GM12878 (cell line): ENCODE results near the gene USP11. TPM values are rescaled to one million over a fixed set of nuclear protein-coding genes. Genes with fewer than 3 reads are reported as not detected.
A peak's percentile ranks its signal among the peaks of the same experiment; 100 is the strongest.

Experiments used
- BHLHE40 ChIP-seq, 2 experiments: fragments of 450-650 bp in 1 of 2; IDR thresholded peaks; 2 replicates each; pipeline ENCODE4 v1.6.1; 2011 to 2017; ENCODE audit warnings: low read depth in 2 of 2, borderline replicate concordance in 1 of 2, improper control_type of control experiment in 1 of 2, low read length in 1 of 2, mild to moderate bottlenecking in 1 of 2
- EP300 ChIP-seq, 2 experiments: fragments of 150-350 bp in 1 of 2; IDR thresholded peaks; 2 replicates each; pipeline ENCODE4 v1.6.1; 2011 to 2012; ENCODE audit warnings: low read depth in 2 of 2, low read length in 2 of 2, borderline replicate concordance in 1 of 2, improper control_type of control experiment in 1 of 2, inconsistent platforms in 1 of 2; ENCODE audit not compliant: control insufficient read depth in 1 of 2
- FOS ChIP-seq: IDR thresholded peaks from 3 replicates; pipeline ENCODE4 v1.6.1; 2011; ENCODE audit warnings: borderline replicate concordance; ENCODE audit not compliant: insufficient read length; ENCODE audit errors: extremely low read depth
- HCFC1 ChIP-seq: fragments of 150-350 bp; IDR thresholded peaks from 2 replicates; pipeline ENCODE4 v1.6.1; 2014; ENCODE audit warnings: low read length
- NBN ChIP-seq: fragments of 450-650 bp; IDR thresholded peaks from 2 replicates; pipeline ENCODE4 v1.6.1; 2016
- NFIC ChIP-seq: IDR thresholded peaks from 2 replicates; pipeline ENCODE4 v1.6.1; 2012; ENCODE audit warnings: low read depth, mild to moderate bottlenecking, inconsistent platforms, low read length, moderate library complexity
- NFYA ChIP-seq: IDR thresholded peaks from 2 replicates; pipeline ENCODE4 v1.6.1; 2011; ENCODE audit warnings: low read depth, mild to moderate bottlenecking, low read length, improper control_type of control experiment, borderline replicate concordance
- POLR2AphosphoS2 ChIP-seq: IDR thresholded peaks from 2 replicates; pipeline ENCODE4 v1.6.1; 2011; ENCODE audit warnings: low read depth, mild to moderate bottlenecking, low read length, improper control_type of control experiment, moderate library complexity
- RFX5 ChIP-seq: IDR thresholded peaks from 2 replicates; pipeline ENCODE4 v1.6.1; 2011; ENCODE audit warnings: low read depth, low read length, improper control_type of control experiment
- SMC3 ChIP-seq: IDR thresholded peaks from 2 replicates; pipeline ENCODE4 v1.6.1; 2011; ENCODE audit warnings: low read length, improper control_type of control experiment, borderline replicate concordance
- SP1 ChIP-seq: IDR thresholded peaks from one replicate; pipeline ENCODE4 v1.6.1; 2011; ENCODE audit warnings: low read depth, low read length
- YY1 ChIP-seq: IDR thresholded peaks from 2 replicates; pipeline ENCODE4 v1.6.1; 2011; ENCODE audit warnings: low read depth, mild to moderate bottlenecking, low read length
- polyA plus RNA-seq, 11 experiments: library from polyadenylated mRNA; depleted of rRNA in 4 of 11; unstranded in 6 of 11; stranded (reverse) in 5 of 11; fragments of >200 nt; fragmentation: Nextera tagmentation in 4 of 11; fragmentation: Illumina TruSeq in 1 of 11; extraction: Ambion mirVana in 4 of 11; extraction: Trizol in 1 of 11; gene quantifications; 1 replicate in 1 of 11; 2 replicates in 10 of 11; pipeline versions ENCODE4 v1.2.1 to v1.2.3, GENCODE V29; 2011 to 2016; ENCODE audit warnings: inconsistent platforms in 2 of 11, missing spikeins in 2 of 11, low read depth in 1 of 11
- total RNA-seq, 4 experiments: library from RNA; depleted of rRNA in 3 of 4; stranded (reverse); fragments of >200 nt in 3 of 4; fragmentation: Illumina TruSeq in 1 of 4; extraction: Trizol in 1 of 4; gene quantifications; 2 replicates each; pipeline versions ENCODE4 v1.2.1 to v1.2.3, GENCODE V29; 2013 to 2021
- TF ChIP-seq, protein P1 (sequence below): fragments of 450-650 bp; IDR thresholded peaks from 2 replicates; pipeline ENCODE4 v1.6.1; 2017; ENCODE audit warnings: mild to moderate bottlenecking
- TF ChIP-seq, protein P2 (sequence below): fragments of 450-650 bp; formaldehyde crosslinking; IDR thresholded peaks from 2 replicates; pipeline ENCODE4 v1.4.0; 2022; ENCODE audit warnings: mild to moderate bottlenecking, moderate library complexity
- TF ChIP-seq, protein P3 (sequence below): IDR thresholded peaks from 2 replicates; pipeline ENCODE4 v1.6.1; 2011; ENCODE audit warnings: low read depth, low read length, improper control_type of control experiment, borderline replicate concordance
- TF ChIP-seq, protein P4 (sequence below): IDR thresholded peaks from 2 replicates; pipeline ENCODE4 v1.6.1; 2011; ENCODE audit warnings: borderline replicate concordance, low read depth, mild to moderate bottlenecking, moderate library complexity, low read length; ENCODE audit not compliant: insufficient read depth, poor library complexity, severe bottlenecking
- TF ChIP-seq, protein P5 (sequence below): fragments of 450-650 bp; IDR thresholded peaks from 2 replicates; pipeline ENCODE4 v1.6.1; 2018; ENCODE audit warnings: mild to moderate bottlenecking, low read depth, moderate library complexity; ENCODE audit not compliant: partially characterized antibody

Gene USP11
- total and polyA plus RNA-seq, 10 of the 15 experiments (the other 5 are each of a cell fraction or from before 2014, with no cell fraction given): 3.3 to 44.0 (median 20.9) TPM

DNA sequence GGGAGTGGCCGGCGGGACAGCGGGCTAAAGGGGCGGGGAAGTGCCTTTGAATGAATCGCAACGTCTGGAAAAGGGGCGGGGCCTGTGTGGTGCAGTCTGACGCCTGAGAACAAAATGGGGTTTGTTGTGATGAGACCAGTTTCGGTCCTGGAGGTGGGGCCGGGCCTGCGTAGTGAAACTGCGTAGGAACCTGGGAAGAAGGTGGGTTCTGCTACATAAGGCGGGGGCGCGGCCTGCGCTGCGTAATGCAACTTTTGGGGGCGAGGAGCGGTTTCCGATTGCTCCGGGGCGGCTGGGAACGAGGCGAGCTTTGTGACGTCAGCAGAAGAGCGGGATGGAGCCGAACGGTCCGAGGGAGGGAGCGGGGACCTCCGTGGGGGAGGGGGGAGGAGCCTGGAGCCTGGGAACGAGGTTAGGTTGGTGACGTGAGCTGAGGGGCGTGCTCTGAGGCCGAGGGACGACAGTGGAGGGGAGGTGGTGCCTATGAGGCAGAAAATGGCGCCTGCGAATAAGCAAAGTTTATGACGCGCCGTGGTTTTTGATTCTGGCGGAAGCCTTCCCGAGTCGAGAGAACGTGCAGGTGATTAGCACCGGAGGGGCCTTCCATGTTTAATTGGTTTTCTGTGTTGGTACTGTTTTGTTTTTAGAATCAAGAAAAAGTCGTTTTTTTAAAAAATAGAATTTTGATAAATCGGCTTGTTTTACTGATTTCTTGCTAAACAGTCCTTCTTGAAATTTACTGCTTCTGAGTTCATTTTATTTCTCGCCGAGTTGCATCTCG is 714 bp downstream of the USP11 start (continued):
- TF ChIP-seq, protein P1, sequence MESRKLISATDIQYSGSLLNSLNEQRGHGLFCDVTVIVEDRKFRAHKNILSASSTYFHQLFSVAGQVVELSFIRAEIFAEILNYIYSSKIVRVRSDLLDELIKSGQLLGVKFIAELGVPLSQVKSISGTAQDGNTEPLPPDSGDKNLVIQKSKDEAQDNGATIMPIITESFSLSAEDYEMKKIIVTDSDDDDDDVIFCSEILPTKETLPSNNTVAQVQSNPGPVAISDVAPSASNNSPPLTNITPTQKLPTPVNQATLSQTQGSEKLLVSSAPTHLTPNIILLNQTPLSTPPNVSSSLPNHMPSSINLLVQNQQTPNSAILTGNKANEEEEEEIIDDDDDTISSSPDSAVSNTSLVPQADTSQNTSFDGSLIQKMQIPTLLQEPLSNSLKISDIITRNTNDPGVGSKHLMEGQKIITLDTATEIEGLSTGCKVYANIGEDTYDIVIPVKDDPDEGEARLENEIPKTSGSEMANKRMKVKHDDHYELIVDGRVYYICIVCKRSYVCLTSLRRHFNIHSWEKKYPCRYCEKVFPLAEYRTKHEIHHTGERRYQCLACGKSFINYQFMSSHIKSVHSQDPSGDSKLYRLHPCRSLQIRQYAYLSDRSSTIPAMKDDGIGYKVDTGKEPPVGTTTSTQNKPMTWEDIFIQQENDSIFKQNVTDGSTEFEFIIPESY: no peak
- TF ChIP-seq NBN (peak; percentile 86), NFYA (no peak), FOS (no peak), EP300 (IDR thresholded peaks at IDR 0.05; ENCODE audit: borderline replicate concordance in 1 of 2, control insufficient read depth in 1 of 2, low read depth in 2 of 2, low read length in 2 of 2) (peak in 1 of 2 experiments; percentile 47; a peak in 1 of 4 replicates), SP1 (peak; percentile 18), NFIC (no peak), BHLHE40 (IDR thresholded peaks at IDR 0.05; ENCODE audit: borderline replicate concordance in 1 of 2, low read depth in 2 of 2, low read length in 1 of 2) (peak; percentile 50 to 60; a peak in 2 of 4 replicates), POLR2AphosphoS2 (no peak), RFX5 (no peak), SMC3 (no peak), HCFC1 (no peak; the same call in none of the 2 replicates), YY1 (peak; percentile 94)
- TF ChIP-seq, protein P2, sequence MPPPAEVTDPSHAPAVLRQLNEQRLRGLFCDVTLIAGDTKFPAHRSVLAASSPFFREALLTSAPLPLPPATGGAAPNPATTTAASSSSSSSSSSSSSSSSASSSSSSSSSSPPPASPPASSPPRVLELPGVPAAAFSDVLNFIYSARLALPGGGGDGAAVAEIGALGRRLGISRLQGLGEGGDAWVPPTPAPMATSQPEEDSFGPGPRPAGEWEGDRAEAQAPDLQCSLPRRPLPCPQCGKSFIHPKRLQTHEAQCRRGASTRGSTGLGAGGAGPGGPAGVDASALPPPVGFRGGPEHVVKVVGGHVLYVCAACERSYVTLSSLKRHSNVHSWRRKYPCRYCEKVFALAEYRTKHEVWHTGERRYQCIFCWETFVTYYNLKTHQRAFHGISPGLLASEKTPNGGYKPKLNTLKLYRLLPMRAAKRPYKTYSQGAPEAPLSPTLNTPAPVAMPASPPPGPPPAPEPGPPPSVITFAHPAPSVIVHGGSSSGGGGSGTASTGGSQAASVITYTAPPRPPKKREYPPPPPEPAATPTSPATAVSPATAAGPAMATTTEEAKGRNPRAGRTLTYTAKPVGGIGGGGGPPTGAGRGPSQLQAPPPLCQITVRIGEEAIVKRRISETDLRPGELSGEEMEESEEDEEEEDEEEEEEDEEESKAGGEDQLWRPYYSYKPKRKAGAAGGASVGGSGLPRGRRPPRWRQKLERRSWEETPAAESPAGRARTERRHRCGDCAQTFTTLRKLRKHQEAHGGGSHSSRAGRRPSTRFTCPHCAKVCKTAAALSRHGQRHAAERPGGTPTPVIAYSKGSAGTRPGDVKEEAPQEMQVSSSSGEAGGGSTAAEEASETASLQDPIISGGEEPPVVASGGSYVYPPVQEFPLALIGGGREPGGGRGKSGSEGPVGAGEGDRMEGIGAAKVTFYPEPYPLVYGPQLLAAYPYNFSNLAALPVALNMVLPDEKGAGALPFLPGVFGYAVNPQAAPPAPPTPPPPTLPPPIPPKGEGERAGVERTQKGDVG: no peak
- TF ChIP-seq, protein P3, sequence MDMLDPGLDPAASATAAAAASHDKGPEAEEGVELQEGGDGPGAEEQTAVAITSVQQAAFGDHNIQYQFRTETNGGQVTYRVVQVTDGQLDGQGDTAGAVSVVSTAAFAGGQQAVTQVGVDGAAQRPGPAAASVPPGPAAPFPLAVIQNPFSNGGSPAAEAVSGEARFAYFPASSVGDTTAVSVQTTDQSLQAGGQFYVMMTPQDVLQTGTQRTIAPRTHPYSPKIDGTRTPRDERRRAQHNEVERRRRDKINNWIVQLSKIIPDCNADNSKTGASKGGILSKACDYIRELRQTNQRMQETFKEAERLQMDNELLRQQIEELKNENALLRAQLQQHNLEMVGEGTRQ: no peak
- TF ChIP-seq, protein P4, sequence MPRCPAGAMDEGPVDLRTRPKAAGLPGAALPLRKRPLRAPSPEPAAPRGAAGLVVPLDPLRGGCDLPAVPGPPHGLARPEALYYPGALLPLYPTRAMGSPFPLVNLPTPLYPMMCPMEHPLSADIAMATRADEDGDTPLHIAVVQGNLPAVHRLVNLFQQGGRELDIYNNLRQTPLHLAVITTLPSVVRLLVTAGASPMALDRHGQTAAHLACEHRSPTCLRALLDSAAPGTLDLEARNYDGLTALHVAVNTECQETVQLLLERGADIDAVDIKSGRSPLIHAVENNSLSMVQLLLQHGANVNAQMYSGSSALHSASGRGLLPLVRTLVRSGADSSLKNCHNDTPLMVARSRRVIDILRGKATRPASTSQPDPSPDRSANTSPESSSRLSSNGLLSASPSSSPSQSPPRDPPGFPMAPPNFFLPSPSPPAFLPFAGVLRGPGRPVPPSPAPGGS: no peak
- TF ChIP-seq, protein P5, sequence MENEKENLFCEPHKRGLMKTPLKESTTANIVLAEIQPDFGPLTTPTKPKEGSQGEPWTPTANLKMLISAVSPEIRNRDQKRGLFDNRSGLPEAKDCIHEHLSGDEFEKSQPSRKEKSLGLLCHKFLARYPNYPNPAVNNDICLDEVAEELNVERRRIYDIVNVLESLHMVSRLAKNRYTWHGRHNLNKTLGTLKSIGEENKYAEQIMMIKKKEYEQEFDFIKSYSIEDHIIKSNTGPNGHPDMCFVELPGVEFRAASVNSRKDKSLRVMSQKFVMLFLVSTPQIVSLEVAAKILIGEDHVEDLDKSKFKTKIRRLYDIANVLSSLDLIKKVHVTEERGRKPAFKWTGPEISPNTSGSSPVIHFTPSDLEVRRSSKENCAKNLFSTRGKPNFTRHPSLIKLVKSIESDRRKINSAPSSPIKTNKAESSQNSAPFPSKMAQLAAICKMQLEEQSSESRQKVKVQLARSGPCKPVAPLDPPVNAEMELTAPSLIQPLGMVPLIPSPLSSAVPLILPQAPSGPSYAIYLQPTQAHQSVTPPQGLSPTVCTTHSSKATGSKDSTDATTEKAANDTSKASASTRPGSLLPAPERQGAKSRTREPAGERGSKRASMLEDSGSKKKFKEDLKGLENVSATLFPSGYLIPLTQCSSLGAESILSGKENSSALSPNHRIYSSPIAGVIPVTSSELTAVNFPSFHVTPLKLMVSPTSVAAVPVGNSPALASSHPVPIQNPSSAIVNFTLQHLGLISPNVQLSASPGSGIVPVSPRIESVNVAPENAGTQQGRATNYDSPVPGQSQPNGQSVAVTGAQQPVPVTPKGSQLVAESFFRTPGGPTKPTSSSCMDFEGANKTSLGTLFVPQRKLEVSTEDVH: no peak
